ENCODE measurements around the gene SNTB2. TPM values are rescaled to one million over a fixed set of nuclear protein-coding genes. Genes with fewer than 3 reads are reported as not detected.

The SNTB2 gene
- total and polyA plus RNA-seq, 2 of the 13 experiments (the other 11 are each of a cell fraction or from before 2014, with no cell fraction given), result 11.5 to 19.2 TPM

DNA sequence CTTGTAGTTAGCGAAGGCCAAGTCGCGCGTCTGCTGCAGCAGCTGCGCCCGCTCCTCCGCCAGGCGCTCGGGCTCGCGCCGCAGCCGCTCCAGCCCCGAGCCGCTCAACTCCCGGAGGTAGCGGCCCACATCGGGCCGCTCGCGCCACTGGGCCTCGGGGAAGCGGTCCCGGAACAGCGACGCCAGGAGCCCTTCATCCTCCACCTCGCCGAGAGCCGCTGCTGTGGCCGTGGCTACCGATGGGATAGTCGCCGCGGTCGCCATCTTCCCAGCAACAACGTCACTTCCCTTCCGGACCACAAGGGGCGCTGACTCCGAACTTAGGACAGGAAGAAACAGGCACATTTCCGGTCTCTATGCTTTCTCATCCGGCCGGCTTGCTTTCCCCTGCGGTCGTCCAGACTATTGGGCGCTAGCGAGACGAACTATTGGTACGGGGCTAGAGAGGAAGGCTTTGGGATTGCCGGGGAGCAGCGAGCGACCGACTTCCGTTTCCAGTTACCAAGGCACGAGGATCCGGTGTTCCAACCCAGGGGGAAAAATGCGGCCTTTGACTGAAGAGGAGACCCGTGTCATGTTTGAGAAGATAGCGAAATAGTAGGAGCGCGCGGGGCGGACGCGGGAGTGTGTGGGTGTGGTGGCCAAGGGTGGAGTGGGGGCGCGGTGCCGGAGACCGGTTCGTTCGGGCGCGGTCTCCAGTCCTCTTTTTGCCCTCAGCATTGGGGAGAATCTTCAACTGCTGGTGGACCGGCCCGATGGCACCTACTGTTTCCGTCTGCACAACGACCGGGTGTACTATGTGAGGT lies 152.5 kb downstream of the SNTB2 start, which contains the start of the genes COG8 and NIP7 (continued):
- TF ChIP-seq ZFY (CRISPR knock-in tag; IDR thresholded peaks at IDR 0.05) (peak; percentile 94), SMARCE1 (IDR thresholded peaks at IDR 0.05; ENCODE audit: borderline replicate concordance) (no peak), POGK (CRISPR knock-in tag; conservative IDR thresholded peaks at IDR 0.05) (no peak; the same call in 1 of the 2 replicates), RARA (CRISPR knock-in tag; IDR thresholded peaks at IDR 0.05) (peak; percentile 42; the same call in 1 of the 2 replicates), ZNF816 (CRISPR knock-in tag; IDR thresholded peaks at IDR 0.05; ENCODE audit: borderline replicate concordance) (peak; percentile 91; the same call in 1 of the 2 replicates), CCDC6 (CRISPR knock-in tag; IDR thresholded peaks at IDR 0.05) (0 out of 2 replicates have a peak, but pooled peaks have one; percentile 71), ZNF775 (CRISPR knock-in tag; IDR thresholded peaks at IDR 0.05; ENCODE audit: borderline replicate concordance) (peak; percentile 93; the same call in 1 of the 2 replicates), MAFG (CRISPR knock-in tag; IDR thresholded peaks at IDR 0.05) (no peak), FOXP1 (IDR thresholded peaks at IDR 0.05) (0 out of 2 replicates have a peak, but pooled peaks have one; percentile 28), FOXP1 (CRISPR knock-in tag; IDR thresholded peaks at IDR 0.05) (peak; percentile 58), SMAD9 (CRISPR knock-in tag; IDR thresholded peaks at IDR 0.05) (no peak), ARHGAP35 (CRISPR knock-in tag; IDR thresholded peaks at IDR 0.05; ENCODE audit: borderline replicate concordance) (peak; percentile 37), NBN (conservative IDR thresholded peaks at IDR 0.05) (no peak), RELA (CRISPR knock-in tag; IDR thresholded peaks at IDR 0.05) (peak; percentile 56; the same call in 1 of the 2 replicates), ZNF296 (CRISPR knock-in tag; conservative IDR thresholded peaks at IDR 0.05) (no peak)
- TF ChIP-seq, protein P1, sequence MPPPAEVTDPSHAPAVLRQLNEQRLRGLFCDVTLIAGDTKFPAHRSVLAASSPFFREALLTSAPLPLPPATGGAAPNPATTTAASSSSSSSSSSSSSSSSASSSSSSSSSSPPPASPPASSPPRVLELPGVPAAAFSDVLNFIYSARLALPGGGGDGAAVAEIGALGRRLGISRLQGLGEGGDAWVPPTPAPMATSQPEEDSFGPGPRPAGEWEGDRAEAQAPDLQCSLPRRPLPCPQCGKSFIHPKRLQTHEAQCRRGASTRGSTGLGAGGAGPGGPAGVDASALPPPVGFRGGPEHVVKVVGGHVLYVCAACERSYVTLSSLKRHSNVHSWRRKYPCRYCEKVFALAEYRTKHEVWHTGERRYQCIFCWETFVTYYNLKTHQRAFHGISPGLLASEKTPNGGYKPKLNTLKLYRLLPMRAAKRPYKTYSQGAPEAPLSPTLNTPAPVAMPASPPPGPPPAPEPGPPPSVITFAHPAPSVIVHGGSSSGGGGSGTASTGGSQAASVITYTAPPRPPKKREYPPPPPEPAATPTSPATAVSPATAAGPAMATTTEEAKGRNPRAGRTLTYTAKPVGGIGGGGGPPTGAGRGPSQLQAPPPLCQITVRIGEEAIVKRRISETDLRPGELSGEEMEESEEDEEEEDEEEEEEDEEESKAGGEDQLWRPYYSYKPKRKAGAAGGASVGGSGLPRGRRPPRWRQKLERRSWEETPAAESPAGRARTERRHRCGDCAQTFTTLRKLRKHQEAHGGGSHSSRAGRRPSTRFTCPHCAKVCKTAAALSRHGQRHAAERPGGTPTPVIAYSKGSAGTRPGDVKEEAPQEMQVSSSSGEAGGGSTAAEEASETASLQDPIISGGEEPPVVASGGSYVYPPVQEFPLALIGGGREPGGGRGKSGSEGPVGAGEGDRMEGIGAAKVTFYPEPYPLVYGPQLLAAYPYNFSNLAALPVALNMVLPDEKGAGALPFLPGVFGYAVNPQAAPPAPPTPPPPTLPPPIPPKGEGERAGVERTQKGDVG (CRISPR knock-in tag; IDR thresholded peaks at IDR 0.05; ENCODE audit: borderline replicate concordance), result peak; percentile 87; the same call in 1 of the 2 replicates
- TF ChIP-seq, protein P2, sequence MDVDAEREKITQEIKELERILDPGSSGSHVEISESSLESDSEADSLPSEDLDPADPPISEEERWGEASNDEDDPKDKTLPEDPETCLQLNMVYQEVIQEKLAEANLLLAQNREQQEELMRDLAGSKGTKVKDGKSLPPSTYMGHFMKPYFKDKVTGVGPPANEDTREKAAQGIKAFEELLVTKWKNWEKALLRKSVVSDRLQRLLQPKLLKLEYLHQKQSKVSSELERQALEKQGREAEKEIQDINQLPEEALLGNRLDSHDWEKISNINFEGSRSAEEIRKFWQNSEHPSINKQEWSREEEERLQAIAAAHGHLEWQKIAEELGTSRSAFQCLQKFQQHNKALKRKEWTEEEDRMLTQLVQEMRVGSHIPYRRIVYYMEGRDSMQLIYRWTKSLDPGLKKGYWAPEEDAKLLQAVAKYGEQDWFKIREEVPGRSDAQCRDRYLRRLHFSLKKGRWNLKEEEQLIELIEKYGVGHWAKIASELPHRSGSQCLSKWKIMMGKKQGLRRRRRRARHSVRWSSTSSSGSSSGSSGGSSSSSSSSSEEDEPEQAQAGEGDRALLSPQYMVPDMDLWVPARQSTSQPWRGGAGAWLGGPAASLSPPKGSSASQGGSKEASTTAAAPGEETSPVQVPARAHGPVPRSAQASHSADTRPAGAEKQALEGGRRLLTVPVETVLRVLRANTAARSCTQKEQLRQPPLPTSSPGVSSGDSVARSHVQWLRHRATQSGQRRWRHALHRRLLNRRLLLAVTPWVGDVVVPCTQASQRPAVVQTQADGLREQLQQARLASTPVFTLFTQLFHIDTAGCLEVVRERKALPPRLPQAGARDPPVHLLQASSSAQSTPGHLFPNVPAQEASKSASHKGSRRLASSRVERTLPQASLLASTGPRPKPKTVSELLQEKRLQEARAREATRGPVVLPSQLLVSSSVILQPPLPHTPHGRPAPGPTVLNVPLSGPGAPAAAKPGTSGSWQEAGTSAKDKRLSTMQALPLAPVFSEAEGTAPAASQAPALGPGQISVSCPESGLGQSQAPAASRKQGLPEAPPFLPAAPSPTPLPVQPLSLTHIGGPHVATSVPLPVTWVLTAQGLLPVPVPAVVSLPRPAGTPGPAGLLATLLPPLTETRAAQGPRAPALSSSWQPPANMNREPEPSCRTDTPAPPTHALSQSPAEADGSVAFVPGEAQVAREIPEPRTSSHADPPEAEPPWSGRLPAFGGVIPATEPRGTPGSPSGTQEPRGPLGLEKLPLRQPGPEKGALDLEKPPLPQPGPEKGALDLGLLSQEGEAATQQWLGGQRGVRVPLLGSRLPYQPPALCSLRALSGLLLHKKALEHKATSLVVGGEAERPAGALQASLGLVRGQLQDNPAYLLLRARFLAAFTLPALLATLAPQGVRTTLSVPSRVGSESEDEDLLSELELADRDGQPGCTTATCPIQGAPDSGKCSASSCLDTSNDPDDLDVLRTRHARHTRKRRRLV (CRISPR knock-in tag; IDR thresholded peaks at IDR 0.05), result no peak
- TF ChIP-seq, protein P3, sequence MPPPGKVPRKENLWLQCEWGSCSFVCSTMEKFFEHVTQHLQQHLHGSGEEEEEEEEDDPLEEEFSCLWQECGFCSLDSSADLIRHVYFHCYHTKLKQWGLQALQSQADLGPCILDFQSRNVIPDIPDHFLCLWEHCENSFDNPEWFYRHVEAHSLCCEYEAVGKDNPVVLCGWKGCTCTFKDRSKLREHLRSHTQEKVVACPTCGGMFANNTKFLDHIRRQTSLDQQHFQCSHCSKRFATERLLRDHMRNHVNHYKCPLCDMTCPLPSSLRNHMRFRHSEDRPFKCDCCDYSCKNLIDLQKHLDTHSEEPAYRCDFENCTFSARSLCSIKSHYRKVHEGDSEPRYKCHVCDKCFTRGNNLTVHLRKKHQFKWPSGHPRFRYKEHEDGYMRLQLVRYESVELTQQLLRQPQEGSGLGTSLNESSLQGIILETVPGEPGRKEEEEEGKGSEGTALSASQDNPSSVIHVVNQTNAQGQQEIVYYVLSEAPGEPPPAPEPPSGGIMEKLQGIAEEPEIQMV (CRISPR knock-in tag; IDR thresholded peaks at IDR 0.05; ENCODE audit: low read depth), result peak; percentile 99
